GM19438 (cell line): ENCODE measurements around the gene RCHY1.
"Not testable (repeated sequence)": the region's sequence is repeated elsewhere in the genome, so short reads cannot be mapped to it uniquely, and the experiment has no call there.

Source experiments
- ATAC-seq: cut with Tn5 transposase; IDR thresholded peaks from one replicate; pipeline ENCODE4 v1.9.1; 2021; ENCODE audit warnings: low read depth; ENCODE audit not compliant: unreplicated experiment

Gene RCHY1

DNA sequence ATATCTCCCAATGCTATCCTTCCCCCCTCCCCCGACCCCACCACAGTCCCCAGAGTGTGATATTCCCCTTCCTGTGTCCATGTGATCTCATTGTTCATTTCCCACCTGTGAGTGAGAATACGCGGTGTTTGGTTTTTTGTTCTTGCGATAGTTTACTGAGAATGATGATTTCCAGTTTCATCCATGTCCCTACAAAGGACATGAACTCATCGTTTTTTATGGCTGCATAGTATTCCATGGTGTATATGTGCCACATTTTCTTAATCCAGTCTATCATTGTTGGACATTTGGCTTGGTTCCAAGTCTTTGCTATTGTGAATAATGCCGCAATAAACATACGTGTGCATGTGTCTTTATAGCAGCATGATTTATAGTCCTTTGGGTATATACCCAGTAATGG is 5.2 kb upstream of the RCHY1 start:
- ATAC-seq, result not testable (repeated sequence)

DNA sequence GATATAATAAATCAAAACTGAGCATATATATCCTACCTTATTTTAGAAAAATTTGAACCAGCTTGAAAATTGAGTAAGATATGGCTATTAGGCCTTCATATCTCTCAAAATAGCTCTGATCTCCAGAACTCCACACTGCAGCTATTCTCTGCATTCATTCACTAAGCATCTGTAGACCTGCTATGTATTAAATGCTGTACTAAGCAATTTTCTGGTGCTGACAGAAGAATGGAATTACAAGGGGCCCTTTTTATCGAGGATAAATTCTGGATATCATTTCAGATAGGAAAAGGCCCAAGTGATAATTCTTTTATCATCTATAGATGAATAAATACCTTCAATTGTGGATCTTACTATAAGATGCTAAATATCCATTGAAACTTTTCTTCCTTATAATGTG is 1.9 kb upstream of the RCHY1 start:
- ATAC-seq, result no peak

DNA sequence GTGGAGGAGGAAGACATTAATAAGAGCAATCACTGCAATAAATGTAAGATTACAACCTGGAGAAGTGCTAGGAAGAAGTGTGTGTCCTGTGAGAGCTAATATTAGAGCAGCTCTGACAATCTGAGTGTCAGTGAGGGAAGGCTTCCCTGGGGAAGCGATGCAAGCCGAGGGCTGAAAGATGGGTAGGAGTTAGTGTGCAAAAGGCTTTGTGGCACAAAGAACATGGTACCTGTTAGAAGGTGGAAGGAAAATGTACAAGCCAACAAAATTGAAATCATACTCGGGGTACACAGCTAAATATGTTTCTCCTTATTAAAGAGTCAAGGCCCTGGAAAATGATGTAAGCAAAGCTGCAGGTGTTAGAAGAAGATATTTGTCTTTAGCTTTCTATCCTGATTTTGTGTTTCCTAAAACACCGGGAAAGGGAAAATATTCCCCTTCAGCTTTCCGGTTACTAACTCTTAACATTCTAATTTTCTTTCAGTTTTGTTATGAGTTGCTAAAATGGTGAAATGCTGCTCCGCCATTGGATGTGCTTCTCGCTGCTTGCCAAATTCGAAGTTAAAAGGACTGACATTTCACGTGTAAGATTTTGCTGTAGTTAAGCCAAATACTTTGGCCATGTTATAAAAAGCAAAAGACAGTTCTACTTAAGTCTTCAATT is 878 bp upstream of the RCHY1 start:
- ATAC-seq, result no peak

DNA sequence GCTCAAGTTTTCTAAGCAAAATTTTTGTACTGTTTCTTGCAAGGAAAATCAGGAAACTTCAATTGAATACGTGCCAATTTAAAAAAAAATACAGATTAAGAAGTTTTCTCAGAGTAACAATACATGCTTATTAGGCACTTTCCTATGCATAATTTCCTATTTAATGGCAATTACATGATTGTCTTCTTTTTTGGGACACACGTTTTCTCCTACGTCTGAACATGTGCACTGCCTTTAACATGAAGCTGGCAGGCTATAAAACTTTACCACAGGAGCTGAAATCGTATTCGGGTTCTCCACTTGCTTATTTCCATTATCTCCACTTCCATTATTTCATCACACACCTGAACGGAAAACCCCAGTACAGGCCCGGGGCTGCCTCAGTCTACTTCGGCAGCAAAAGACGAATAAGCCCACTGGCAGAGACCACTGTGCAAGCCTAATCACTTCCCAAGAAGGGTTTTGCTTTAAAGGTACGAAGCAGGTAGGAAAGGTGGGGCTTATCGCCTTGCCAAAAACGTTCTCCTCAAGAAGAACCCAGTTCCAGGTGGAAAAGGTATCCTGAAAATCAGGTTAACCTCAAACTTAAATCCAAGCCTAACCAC is 575 bp downstream of the RCHY1 start:
- peak; percentile 1 for ATAC-seq

DNA sequence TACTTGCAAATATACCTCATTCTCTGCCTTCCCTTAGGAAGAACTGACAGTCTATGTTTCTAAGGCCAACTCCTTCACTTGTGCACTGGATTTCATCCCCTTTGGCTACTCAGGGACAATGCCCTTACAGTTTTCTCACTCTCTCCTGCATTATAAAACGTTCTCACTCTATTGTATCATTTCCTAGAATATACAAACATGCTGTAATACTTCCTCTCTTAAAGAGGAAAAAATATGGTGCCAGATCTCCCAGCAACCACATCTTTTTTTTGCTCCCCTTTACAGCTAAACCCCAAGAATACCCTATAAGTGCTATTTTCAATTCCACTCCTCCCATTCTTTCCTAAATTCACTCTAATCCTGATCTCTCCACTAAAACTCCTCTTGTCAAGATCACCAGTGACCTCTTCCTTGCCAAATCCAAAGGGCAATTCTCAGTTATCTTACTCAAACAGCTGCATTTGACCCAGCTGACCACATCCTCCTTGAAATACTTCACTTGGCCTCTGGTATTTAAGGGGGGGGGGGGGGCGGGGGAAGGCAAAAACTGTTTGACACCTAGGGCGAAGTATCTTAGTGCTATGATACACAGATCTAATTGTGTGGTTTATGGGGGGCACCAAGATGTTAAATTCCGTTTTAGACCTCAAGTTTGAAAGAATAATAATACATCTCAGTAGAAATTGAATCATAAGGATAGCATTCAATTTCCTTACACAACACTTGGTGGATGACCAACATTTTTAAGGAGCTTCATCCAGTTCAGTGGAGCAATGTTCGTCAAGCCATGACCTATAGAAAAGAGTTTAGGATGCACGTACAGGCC is 1.6 kb downstream of the RCHY1 start:
- no peak for ATAC-seq

DNA sequence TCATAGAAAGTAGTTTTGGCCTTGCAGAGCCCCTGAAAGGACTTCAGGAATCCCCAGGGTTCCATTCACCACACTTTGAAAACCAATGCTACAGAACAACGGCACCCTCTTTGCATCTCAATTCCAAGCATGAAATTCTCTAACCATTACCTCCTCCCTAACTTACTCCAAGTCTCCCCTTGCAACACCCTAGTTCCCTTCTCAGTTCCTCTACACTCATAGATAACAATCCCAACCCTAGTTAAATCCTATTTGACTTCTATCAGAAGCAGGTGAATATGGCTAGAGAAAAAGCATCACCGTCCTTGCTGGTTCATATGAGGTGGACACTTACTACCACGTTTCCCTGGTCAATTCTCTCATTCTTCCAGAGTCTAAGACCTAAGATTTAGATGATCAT is 2.4 kb downstream of the RCHY1 start:
- ATAC-seq, result no peak

DNA sequence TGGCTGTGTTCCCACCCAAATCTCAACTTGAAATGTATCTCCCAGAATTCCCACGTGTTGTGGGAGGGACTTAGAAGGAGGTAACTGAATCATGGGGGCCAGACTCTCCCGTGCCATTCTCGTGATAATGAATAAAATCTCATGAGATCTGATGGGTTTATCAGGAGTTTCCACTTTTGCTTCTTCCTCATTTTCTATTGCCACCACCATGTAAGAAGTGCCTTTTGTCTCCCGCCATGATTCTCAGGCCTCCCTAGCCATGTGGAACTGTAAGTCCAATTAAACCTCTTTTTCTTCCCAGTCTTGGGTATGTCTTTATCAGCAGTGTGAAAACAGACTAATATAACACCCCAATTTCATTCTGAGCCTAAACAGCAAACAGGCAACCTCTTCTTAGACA is 4.6 kb downstream of the RCHY1 start:
- not testable (repeated sequence) for ATAC-seq

DNA sequence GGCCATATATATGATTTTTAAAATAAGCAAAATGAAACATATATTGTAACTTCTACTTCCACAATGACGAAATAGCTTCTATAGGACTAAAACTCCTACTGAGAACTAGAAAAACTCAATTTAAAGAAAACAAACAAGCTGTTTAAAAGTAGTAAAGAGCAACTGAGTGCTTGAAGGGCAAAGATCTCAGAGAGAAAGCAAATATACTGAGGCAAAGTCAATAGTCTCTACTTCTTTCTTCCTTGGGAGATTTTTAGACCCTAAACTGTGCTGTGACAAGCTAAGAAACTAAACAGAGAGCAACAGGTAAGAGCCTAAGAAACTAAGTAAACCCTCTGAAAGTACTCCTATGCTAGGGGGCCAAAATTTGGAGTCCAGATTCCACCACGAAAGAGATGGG is 8.6 kb downstream of the RCHY1 start:
- no peak for ATAC-seq

DNA sequence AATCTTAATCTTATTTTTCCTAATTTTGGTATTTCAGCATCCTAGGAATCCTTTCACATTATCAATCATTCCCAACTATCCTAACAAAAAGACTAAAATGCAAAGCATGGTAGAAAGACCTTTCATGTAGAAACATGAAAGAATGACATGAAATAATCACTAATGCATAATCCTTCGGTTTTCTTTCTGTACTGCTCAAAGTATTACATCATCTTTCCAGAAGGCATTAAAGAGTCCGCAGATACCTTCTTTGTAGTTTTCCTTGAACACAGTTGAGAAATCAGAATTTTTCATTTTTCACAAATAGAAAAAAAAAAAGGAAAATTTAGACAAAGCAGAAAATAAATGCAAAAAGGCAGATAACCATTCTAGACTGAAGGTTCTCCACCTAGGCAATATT is 11.5 kb downstream of the RCHY1 start:
- ATAC-seq, result no peak

DNA sequence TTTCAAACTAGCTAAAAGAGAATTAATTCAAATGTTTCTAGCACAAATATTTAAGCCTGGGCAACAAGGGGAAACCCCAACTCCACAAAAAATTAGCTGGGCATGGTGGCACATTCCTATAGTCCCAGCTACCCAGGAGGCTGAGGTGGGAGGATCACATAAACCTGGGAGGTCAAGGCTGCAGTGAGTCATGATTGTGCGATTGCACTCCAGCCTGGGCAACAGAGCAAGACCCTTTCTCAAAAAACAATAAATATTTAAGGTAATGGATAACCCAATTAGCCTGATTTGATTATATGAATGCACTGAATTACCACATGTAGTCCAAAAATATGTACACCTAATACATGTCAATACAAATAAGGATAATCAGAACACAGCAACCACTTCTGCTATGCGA is 14.3 kb downstream of the RCHY1 start:
- ATAC-seq, result no peak

DNA sequence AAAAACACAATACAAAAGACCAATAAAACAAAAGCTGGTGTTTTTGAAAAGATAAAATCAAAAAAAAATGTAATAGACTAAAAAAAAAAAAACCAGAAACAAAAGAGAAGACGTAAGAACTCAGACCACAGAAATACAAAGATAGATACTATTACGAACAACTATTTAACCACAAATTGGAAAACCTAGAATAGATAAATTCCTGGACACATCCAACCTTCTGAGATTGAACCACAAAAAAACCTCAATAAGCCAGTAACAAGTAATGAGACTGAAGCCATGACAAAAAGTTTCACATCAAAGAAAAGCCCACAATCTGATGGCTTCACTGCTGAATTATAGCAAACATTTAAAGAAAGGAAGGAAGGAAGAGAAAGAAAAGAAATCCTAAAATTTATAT is 16.2 kb downstream of the RCHY1 start:
- no peak for ATAC-seq

DNA sequence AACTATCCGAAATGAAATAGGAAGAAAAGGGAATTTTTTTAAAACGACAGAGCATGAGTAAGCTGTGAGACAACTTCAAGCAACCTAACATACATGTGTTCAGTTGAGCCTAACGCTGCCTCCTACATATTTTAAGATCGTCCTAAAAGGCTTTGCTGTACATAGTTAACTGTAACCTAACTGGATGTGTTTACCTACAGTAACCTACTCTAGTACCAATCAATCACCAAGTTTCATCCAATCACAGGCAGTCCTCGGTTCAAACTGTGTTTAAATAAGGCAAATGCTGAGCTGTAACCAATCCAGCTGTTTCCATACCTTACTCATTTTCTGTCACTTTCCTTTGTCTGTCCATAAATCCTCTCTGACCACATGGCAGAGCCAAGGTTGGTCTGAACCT is 17.1 kb downstream of the RCHY1 start:
- no peak for ATAC-seq

DNA sequence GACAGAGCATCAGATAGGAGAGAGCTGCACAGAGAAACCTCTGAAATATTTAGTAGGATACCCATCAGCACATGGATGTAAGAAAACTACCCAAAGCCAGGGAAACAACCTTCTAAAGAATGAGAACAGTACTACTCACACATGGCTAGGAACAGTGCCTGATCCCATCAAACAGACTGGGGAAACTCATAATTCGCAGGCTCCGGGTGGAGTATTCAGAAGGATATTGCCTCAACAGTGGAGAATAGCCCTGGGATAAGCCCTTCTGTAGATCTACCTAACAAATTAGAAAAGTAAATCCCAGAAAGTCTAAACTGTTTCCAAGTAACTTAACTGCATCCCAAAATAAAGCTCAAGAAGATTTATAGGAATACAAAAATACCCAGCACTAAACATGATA is 17.8 kb downstream of the RCHY1 start:
- no peak for ATAC-seq

DNA sequence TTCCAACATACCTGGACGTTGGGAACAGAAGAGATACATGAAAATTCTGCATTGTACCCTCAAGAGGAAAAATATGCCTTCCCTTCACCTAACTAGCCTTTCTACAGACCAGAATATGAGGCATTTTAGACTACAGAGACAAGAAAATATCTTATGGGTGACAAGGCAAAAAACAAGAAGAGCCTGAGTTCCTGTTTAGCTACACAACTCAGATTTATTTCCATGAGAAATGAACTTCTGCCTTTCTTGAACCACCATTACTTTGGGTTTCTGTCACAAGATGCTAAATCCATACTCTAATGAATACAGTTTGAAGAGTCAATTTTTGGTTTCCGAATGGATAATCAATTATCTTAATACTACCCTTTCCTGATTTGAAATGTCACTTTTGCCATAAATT is 18.7 kb downstream of the RCHY1 start:
- ATAC-seq, result no peak

DNA sequence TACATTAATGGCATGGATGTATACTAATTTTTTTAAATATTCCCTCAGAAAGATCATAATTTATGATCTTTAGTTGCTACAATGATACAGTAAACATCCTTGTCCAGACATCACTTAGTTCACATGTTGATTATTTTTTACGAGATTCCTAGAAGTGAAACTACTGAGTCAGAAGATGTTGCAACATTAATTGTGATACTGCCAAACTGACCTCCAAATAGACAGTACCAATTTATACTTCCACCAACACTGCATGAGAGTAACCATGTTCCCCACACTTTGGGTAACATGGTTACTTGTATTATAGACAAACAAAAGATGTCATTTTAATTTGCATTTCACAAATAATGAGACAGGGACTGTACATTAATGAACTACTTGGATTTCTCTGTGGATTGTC is 19.6 kb downstream of the RCHY1 start:
- no peak for ATAC-seq

DNA sequence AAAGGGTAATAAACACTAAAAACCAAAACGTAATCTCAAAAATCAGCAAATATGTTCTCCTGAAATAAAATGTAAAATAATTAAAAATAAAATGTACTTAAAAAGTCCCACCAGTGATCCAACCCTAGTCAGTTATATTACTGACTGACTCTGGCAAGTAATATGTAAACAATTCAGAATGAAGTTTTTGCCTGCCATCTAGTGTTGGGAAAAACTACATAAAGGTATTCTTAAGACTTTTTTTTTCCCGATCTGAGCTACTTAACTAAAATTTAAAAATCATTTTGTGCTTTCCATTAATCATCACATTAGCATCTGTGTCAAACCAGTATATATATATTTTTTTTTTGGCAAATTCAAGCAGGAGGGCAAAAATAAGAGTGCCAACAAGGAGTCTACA is 24.0 kb downstream of the RCHY1 start:
- no peak for ATAC-seq

DNA sequence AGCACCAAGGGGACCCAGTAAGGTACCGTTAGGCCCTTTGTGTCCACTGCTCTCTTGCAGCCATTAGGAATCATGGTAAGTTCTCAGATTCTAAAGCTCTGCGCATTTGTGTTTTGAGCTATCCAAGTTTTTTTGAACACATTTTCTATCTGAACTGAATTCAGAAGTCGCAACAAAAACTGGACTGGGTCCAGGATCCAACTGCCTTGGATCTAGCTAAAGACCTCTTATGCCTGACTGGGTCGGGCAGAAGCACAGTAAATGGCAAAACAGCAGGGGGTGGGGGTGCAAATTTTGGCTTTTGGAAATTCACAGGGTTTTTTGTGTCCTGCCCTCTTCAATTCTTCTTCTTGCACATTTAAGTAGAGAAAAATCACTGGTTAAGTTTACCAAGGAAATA is 30.0 kb downstream of the RCHY1 start:
- no peak for ATAC-seq

DNA sequence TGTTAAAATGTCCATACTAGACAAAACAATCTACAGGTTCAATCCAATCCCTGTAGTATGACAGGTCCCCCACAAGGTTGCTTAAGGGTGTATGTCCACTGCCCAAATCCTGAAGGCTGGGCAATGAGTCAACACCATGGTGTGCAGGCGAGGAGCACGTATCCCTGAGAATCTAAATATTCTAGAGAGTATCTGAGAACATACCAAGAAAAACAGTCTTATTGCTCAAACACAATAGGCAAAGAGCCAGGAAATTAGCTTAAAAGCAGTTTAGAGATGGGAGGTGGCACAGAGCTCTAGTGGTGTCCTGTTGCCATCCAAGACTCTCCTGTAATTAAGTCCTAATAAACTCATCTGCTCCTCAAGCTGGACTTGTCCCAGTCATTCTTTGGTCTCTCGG is 37.0 kb downstream of the RCHY1 start:
- ATAC-seq, result no peak

DNA sequence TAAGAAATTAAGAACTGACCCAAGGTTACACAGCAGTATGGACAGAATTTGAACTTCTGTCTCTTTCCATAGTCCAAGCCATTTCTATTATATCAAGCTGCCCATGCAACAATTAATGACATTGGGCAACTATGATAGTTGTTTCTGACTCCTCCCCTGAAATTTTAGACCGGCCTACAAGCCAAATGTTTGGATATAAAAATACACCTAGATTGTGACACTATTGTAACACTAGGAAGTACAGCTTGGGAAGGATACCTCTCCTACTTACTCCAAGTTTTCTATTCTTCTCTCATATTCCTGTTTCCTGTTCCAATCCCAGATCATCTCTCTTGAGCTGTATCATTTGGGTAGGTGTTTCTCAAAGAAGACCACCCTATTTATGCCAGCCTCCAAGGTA is 43.5 kb downstream of the RCHY1 start:
- ATAC-seq, result no peak

DNA sequence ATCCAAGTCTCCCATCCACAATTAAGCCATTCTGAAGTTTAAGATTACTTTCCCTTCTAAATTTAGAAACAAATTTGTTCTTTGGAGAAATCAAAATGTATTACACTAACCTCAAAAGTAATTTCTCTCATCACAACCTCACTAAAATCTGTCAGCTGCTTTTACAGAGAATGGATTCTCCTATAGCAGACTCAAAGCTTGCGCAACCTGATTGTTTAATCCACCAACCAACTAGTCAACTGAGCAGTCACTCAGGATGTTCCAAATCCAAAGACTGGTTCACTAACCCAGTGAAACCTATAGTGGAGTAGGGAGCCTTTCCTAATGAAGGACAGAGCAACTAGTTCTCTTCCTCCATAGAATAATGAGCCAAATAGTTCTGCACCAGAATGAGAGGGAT is 44.3 kb downstream of the RCHY1 start:
- ATAC-seq, result no peak

DNA sequence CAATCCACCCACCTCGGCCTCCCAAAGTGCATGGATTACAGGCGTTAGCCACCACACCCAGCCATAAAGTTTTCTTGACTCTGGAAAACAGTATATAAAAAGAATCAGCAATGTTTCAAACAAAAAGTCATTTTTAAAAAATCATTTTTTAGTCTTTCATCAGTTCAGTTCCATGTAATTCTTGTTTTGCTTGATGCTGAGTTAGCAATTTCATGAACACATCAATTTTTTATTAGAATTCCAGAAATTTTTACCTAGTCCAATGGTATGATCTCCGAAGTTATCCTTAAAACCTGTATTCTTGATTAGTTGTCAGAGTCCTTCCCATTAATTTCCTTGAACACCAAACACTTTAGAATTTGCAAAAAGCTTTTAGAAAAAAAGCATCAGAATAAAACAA is 56.8 kb downstream of the RCHY1 start:
- ATAC-seq, result no peak

DNA sequence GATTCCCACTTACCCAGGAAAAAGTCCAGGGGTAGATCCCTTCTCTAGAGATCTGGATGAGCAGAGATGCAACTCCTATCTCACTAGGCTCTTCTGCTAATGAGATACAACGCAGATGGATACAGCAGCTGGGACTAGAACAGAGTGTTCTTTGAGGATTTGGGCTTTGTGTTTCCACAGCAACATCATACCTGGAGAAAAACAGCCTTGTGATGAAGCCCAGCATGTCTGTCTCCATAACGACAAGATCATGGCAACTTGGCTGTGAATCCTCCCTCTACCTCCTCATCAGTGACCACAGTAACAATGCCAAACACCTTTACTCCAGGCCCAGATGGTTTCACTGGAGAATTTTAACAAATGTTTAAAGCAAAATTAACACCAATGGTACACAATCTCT is 80.1 kb downstream of the RCHY1 start:
- ATAC-seq, result no peak
